GM12801 (cell line): ENCODE data around the gene C9orf152.

Source experiments
- TF ChIP-seq, protein P1 (sequence below): IDR thresholded peaks from one replicate; pipeline ENCODE4 v1.5.1; 2011; ENCODE audit warnings: control low read depth; ENCODE audit not compliant: insufficient read length; ENCODE audit errors: extremely low read depth

The C9orf152 gene

DNA sequence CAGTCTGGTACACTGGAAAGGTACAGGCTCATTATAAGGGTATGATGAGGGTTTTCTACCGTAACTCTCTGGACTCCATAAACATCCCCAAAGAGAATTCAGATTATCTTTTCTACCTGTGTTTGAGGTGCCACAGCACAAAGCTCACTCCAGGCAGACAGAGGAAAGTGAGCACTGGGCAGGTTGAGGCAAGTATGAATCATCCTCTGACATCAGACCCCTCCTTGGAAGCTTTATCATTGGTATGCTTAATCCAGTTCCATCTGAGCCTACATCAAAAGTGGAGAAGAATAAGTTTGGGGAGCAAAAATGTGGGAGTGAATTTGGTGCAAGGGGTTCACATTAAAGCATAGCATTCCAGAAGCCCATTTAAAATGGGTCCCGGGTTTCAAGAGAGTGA, 21.7 kb downstream of the C9orf152 start:
- TF ChIP-seq, protein P1, sequence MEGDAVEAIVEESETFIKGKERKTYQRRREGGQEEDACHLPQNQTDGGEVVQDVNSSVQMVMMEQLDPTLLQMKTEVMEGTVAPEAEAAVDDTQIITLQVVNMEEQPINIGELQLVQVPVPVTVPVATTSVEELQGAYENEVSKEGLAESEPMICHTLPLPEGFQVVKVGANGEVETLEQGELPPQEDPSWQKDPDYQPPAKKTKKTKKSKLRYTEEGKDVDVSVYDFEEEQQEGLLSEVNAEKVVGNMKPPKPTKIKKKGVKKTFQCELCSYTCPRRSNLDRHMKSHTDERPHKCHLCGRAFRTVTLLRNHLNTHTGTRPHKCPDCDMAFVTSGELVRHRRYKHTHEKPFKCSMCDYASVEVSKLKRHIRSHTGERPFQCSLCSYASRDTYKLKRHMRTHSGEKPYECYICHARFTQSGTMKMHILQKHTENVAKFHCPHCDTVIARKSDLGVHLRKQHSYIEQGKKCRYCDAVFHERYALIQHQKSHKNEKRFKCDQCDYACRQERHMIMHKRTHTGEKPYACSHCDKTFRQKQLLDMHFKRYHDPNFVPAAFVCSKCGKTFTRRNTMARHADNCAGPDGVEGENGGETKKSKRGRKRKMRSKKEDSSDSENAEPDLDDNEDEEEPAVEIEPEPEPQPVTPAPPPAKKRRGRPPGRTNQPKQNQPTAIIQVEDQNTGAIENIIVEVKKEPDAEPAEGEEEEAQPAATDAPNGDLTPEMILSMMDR, result no peak

DNA sequence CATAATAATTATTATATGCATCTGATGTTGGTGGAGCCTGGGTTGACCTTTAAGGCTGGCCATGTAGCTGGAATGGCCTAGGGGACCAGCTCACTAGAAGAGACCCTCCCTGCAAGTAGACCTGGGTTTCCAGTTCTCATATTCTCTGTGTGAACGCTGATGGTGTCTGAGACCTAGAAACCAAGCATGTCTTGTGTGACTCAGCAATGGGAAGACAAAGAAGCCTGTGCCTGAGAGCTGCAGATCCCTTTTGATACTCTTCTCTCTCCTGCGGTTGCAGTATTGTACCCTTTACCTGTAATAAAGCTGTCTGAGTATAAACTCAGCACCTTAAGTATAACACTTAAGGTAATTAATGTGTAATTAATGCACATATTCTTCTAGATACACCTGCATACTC, 22.2 kb downstream of the C9orf152 start:
- TF ChIP-seq, protein P1, result no peak

- TF ChIP-seq, protein P1, result no peak
Observed at GRCh38 chr9:110183208-110184145, 24.5 kb downstream of the C9orf152 start.

DNA sequence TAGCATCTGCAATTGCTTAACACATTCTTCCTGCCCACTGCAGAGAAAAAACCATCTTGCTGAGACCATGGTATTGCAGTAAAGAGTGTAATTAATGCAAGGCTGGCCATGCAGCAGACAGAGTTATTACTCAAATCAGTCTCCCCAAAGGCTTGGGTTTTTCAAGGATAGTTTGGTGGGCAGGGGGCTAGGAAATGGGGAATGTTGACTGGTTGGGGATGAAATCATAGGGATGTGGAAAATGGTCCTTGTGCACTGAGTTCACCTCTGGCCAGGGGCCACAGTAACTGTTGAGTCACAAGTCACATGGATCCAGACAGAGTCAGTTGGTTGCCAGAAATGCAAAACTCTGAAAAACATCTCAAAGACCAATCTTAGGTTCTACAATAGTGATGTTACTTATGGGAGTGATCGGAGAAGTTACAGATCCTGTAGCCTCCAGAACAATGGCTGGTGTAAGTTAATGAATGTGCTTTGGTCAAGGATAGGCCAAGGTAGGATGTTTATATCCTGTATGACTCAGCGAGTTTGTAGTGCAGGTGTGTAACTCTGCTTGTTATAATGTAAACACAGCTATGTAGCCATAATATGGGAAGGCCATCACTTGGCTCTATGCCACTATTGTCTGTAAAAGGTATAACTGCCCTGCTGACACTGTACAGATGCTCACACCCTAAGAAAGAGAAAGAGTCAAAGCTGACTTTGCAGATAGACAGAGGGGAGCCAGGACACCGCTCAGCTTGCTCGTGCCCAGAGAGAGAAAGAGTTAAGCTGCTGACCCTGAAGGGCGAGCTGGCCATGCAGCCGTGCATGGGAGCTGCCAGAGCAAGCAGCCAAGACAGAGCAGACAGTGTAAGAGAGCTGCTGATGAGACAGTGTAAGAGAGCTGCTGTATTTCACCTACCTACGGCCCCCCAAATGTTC, 27.2 kb downstream of the C9orf152 start:
- TF ChIP-seq, protein P1, result no peak

DNA sequence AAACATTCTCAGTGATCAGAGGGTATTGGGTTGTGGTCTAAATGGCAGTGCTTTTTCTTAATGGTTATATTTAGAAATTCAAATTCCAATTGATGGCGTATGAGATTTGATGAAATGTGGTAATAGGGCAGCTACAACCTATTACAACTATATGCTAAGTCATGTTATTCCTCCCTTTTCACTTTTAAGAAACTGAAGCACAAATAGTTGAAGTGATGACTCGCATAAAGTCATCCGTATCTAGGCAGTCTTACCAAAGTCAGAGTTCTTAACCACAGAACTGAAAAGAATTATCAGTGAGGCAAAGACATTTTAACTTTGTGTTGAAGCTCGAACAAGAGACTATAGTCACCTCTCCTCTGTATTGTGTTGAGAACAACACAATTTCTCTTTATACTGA, 28.2 kb downstream of the C9orf152 start:
- TF ChIP-seq, protein P1, result no peak

DNA sequence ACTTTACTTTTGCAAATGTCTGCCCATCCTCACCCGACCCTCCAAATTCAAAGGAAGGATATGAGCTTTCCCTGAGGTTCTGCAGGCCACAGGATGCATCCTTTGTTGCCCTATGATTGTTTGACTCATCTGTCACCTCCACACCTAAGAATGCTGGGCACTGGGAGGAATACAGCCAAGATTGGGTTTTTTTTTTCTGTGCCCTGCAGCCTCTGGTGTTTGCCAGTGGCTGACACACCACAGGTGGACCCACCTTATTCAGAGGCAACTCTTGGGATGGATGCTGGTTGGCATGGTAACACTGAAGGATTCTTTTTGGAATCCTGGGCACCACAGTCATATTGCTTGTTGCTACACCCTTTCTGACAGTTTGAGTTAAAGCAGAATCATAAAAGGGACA, 29.7 kb downstream of the C9orf152 start:
- TF ChIP-seq, protein P1, result no peak
